Measurements from ENCODE around the gene TFIP11.

Gene TFIP11

GRCh38 chr22:26545827-26546226 lies 33.6 kb upstream of the TFIP11 start:
- no peak for TF ChIP-seq ZBTB7A (tag by site-specific recombination; IDR thresholded peaks at IDR 0.05; ENCODE audit: low read depth)
- no peak for TF ChIP-seq GLIS1 (tag by site-specific recombination; IDR thresholded peaks at IDR 0.05)
- no peak for TF ChIP-seq ZNF223 (tag by site-specific recombination; IDR thresholded peaks at IDR 0.05)
- TF ChIP-seq ZNF148 (tag by site-specific recombination; IDR thresholded peaks at IDR 0.05; ENCODE audit: borderline replicate concordance) = no peak
- TF ChIP-seq KLF10 (tag by site-specific recombination; IDR thresholded peaks at IDR 0.05) = no peak
- no peak for TF ChIP-seq ZNF596 (tag by site-specific recombination; IDR thresholded peaks at IDR 0.05)
- TF ChIP-seq ZNF76 (tag by site-specific recombination; IDR thresholded peaks at IDR 0.05; ENCODE audit: borderline replicate concordance, low read depth) = no peak
- no peak for TF ChIP-seq GLI4 (tag by site-specific recombination; IDR thresholded peaks at IDR 0.05)
- no peak for TF ChIP-seq ZFHX2 (tag by site-specific recombination; conservative IDR thresholded peaks at IDR 0.05)
- no peak for TF ChIP-seq ZNF510 (tag by site-specific recombination; IDR thresholded peaks at IDR 0.05; ENCODE audit: insufficient replicate concordance)
- TF ChIP-seq PBX3 (CRISPR knock-in tag; IDR thresholded peaks at IDR 0.05) = no peak
- no peak for TF ChIP-seq KLF17 (tag by site-specific recombination; IDR thresholded peaks at IDR 0.05)
- no peak for TF ChIP-seq ZNF24 (tag by site-specific recombination; IDR thresholded peaks at IDR 0.05)
- TF ChIP-seq ZNF248 (tag by site-specific recombination; IDR thresholded peaks at IDR 0.05) = no peak
- TF ChIP-seq ZNF140 (tag by site-specific recombination; IDR thresholded peaks at IDR 0.05) = no peak
- no peak for TF ChIP-seq ZBTB48 (tag by site-specific recombination; IDR thresholded peaks at IDR 0.05)
- TF ChIP-seq ZNF324 (tag by site-specific recombination; IDR thresholded peaks at IDR 0.05) = no peak
- no peaks in the 10 kb centered on the region for H3K4me1 ChIP-seq (ENCODE audit: control insufficient read depth, insufficient read depth, low read length)
- POLR2A ChIA-PET = no interaction called here
- peaks cover 0 to 4% of the 10 kb centered on the region in 2 experiments; a peak in 1 of 3 replicates for H3K36me3 ChIP-seq (ENCODE audit: control insufficient read depth in 2 of 2, insufficient read depth in 1 of 2, low read length in 2 of 2)
- CTCF ChIA-PET = interaction anchor here (0.5 kb wide), 1 partner anchor 159 kb away, joined by 3 read pairs; no protein-coding TSS in a partner anchor
- no peaks in the 10 kb centered on the region for H3K9me3 ChIP-seq (ENCODE audit: control insufficient read depth, insufficient read depth, low read depth, low read length)
- H3K27ac ChIP-seq (ENCODE audit: extremely low read depth, low read depth, low read length) = no peak overlapping the region
- H3K4me3 ChIP-seq (ENCODE audit: low read depth, low read length) = no peak overlapping the region

- Histone ChIP-seq H3K4me3 (ENCODE audit: low read depth, low read length) (no peak overlapping the region), H3K27ac (ENCODE audit: extremely low read depth, low read depth, low read length) (no peak overlapping the region), H3K9me3 (ENCODE audit: control insufficient read depth, insufficient read depth, low read depth, low read length) (no peaks in the 10 kb centered on the region), H3K4me1 (ENCODE audit: control insufficient read depth, insufficient read depth, low read length) (no peaks in the 10 kb centered on the region), H3K36me3 (ENCODE audit: control insufficient read depth in 2 of 2, insufficient read depth in 1 of 2, low read length in 2 of 2) (peaks cover 0 to 8% of the 10 kb centered on the region in 2 experiments; a peak in 1 of 3 replicates)
- ChIA-PET POLR2A (no interaction called here), CTCF (interaction anchor here (0.5 kb wide), 2 partner anchors 12 to 158 kb away, joined by 3 to 4 read pairs; no protein-coding TSS in a partner anchor)
- no peak for TF ChIP-seq ZNF404 (tag by site-specific recombination; IDR thresholded peaks at IDR 0.05)
- TF ChIP-seq HIC1 (tag by site-specific recombination; IDR thresholded peaks at IDR 0.05) = no peak
- TF ChIP-seq ZEB2 (tag by site-specific recombination; IDR thresholded peaks at IDR 0.05) = no peak
- TF ChIP-seq ZNF394 (tag by site-specific recombination; IDR thresholded peaks at IDR 0.05; ENCODE audit: borderline replicate concordance) = no peak
- TF ChIP-seq ZNF18 (tag by site-specific recombination; IDR thresholded peaks at IDR 0.05) = no peak
- no peak for TF ChIP-seq ZNF521 (tag by site-specific recombination; IDR thresholded peaks at IDR 0.05)
- no peak for TF ChIP-seq ZNF398 (tag by site-specific recombination; IDR thresholded peaks at IDR 0.05)
- no peak for TF ChIP-seq ZNF544 (tag by site-specific recombination; IDR thresholded peaks at IDR 0.05)
Measured at GRCh38 chr22:26545385-26545784, 33.1 kb upstream of the TFIP11 start.

All from HEK293 (cell line).